ENCODE results near the gene CDH13.

GRCh38 chr16:83418565-83418964, 791.8 kb downstream of the CDH13 start:
- no peak for TF ChIP-seq CTCF (IDR thresholded peaks at IDR 0.05)
- no peak for TF ChIP-seq POLR2A (IDR thresholded peaks at IDR 0.05)
- no peak for TF ChIP-seq POLR2AphosphoS5 (IDR thresholded peaks at IDR 0.05)
- TF ChIP-seq EP300 (IDR thresholded peaks at IDR 0.05): no peak
